ACHN (cell line): ENCODE results near the gene EPS15.
"Not testable (repeated sequence)": the region's sequence is repeated elsewhere in the genome, so short reads cannot be mapped to it uniquely, and the experiment has no call there.

Experiments
- DNase-seq: peaks from one replicate; pipeline ENCODE4 v3.0.0-alpha.2; 2015
- in situ Hi-C: cut with HindIII; loops from 2 replicates; pipeline ENCODE4 v1.10.0; 2017; ENCODE audit warnings: low sequenced_read_pairs, low pct_ligation_motif_present, low pct_unique_long_range_greater_than_20kb

EPS15 gene

GRCh38 chr1:51417496-51418383 is 101.3 kb downstream of the EPS15 start:
- in situ Hi-C loops: no loop called here
- no peak for DNase-seq

- DNase-seq: no peak
- in situ Hi-C loops: no loop called here
Measured at GRCh38 chr1:51416910-51417309, 102.2 kb downstream of the EPS15 start.

GRCh38 chr1:51415963-51416362 is 103.1 kb downstream of the EPS15 start:
- DNase-seq: no peak
- in situ Hi-C loops: no loop called here

- in situ Hi-C loops: no loop called here
Measured at GRCh38 chr1:51414811-51415210, 104.3 kb downstream of the EPS15 start.

GRCh38 chr1:51411820-51412219 is 107.2 kb downstream of the EPS15 start:
- DNase-seq, in situ Hi-C loops: not testable (repeated sequence)

More at GRCh38 chr1:51414811-51415210, 104.3 kb downstream of the EPS15 start:
- DNase-seq: no peak

GRCh38 chr1:51410568-51411460 is 108.3 kb downstream of the EPS15 start:
- in situ Hi-C loops: no loop called here
- DNase-seq: no peak

GRCh38 chr1:51409755-51410541 is 109.1 kb downstream of the EPS15 start:
- in situ Hi-C loops, DNase-seq: not testable (repeated sequence)

GRCh38 chr1:51392241-51392640 is 126.8 kb downstream of the EPS15 start:
- no peak for DNase-seq
- in situ Hi-C loops: no loop called here

GRCh38 chr1:51390641-51391040 is 128.4 kb downstream of the EPS15 start:
- in situ Hi-C loops, DNase-seq: not testable (repeated sequence)

- DNase-seq, in situ Hi-C loops: not testable (repeated sequence)
Measured at GRCh38 chr1:51387288-51387687, 131.8 kb downstream of the EPS15 start.

GRCh38 chr1:51386259-51386658 is 132.8 kb downstream of the EPS15 start:
- in situ Hi-C loops, DNase-seq: not testable (repeated sequence)

GRCh38 chr1:51385776-51386175 is 133.3 kb downstream of the EPS15 start:
- in situ Hi-C loops: no loop called here

GRCh38 chr1:51381964-51382363 is 137.1 kb downstream of the EPS15 start:
- in situ Hi-C loops: no loop called here

More at GRCh38 chr1:51385776-51386175, 133.3 kb downstream of the EPS15 start:
- DNase-seq: no peak

GRCh38 chr1:51380936-51381335 is 138.1 kb downstream of the EPS15 start:
- no peak for DNase-seq
- in situ Hi-C loops: no loop called here

More at GRCh38 chr1:51381964-51382363, 137.1 kb downstream of the EPS15 start:
- no peak for DNase-seq

GRCh38 chr1:51378871-51379270 is 140.2 kb downstream of the EPS15 start:
- in situ Hi-C loops: no loop called here
- no peak for DNase-seq

GRCh38 chr1:51373898-51374297 is 145.2 kb downstream of the EPS15 start:
- DNase-seq: no peak
- in situ Hi-C loops: no loop called here

- in situ Hi-C loops: no loop called here
- no peak for DNase-seq
Measured at GRCh38 chr1:51372561-51372960, 146.5 kb downstream of the EPS15 start.

GRCh38 chr1:51369171-51369570 is 149.9 kb downstream of the EPS15 start:
- in situ Hi-C loops: no loop called here
- DNase-seq: no peak
